ENCODE measurements around the gene SLC25A22. TPM values are rescaled to one million over a fixed set of nuclear protein-coding genes. Genes with fewer than 3 reads are reported as not detected.
A peak's percentile ranks its signal among the peaks of the same experiment; 100 is the strongest.

Gene SLC25A22
- polyA plus RNA-seq, 6 donors from 2014 or later: 6.8 to 9.4 (median 7.2) TPM

DNA sequence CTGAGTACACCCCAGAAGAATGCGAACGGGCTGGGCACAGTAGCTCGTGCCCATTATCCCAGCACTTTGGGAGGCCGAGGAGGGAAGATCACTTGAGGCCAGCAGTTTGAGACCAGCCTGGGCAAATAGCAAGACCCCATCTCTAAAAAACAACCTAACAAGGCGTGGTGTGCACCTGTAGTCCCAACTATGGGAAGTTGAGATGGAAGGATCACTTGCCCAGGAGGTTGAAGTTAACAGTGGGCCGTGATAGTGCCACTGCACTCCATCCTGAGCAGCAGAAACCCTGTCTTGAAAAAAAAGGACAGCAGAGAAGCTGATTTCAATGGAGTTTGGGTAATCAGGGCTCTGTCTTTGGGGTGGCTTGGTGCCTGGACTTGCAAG, 15.0 kb upstream of the SLC25A22 start:
- no peaks in the 10 kb centered on the region for H3K9me3 Mint-ChIP-seq
- H3K4me1 Mint-ChIP-seq: peaks cover 16 to 33% (median 29%) of the 10 kb centered on the region in 3 donors
- DNase-seq: no peak
- H3K4me3 Mint-ChIP-seq: peak overlapping the region in 1 of 8 donors; percentile 99
- no peaks in the 10 kb centered on the region for H3K27me3 Mint-ChIP-seq
- no peaks in the 10 kb centered on the region for H3K36me3 Mint-ChIP-seq
- H3K27ac Mint-ChIP-seq: peak overlapping the region in 2 of 6 donors; percentile 41 to 49
- no peak for ATAC-seq (ENCODE audit: low read depth in 2 of 2)

DNA sequence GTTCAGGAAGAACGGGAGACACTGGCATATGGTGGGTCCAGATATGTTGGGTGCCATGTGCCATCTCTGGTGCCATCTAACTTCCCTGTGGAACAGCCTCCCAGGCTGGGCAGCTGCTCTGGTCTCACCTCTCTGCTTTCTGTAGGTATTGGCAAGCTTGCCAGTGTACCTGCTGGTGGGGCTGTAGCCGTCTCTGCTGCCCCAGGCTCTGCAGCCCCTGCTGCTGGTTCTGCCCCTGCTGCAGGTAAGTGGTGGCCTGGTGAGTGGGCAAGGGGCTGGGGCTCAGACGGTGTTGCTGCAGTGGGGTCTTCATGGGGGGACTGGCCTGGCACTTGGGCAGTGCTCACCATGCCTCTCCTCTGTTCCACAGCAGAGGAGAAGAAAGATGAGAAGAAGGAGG, 14.3 kb upstream of the SLC25A22 start:
- no peak for ATAC-seq (ENCODE audit: low read depth in 2 of 2)
- no peaks in the 10 kb centered on the region for H3K36me3 Mint-ChIP-seq
- H3K27me3 Mint-ChIP-seq: no peaks in the 10 kb centered on the region
- H3K4me3 Mint-ChIP-seq: peak overlapping the region in 6 of 8 donors; percentile 45 to 99 (median 93)
- DNase-seq: no peak
- peaks cover 21 to 40% (median 34%) of the 10 kb centered on the region in 3 donors for H3K4me1 Mint-ChIP-seq
- peak overlapping the region in 1 of 6 donors; percentile 49 for H3K27ac Mint-ChIP-seq
- no peaks in the 10 kb centered on the region for H3K9me3 Mint-ChIP-seq

DNA sequence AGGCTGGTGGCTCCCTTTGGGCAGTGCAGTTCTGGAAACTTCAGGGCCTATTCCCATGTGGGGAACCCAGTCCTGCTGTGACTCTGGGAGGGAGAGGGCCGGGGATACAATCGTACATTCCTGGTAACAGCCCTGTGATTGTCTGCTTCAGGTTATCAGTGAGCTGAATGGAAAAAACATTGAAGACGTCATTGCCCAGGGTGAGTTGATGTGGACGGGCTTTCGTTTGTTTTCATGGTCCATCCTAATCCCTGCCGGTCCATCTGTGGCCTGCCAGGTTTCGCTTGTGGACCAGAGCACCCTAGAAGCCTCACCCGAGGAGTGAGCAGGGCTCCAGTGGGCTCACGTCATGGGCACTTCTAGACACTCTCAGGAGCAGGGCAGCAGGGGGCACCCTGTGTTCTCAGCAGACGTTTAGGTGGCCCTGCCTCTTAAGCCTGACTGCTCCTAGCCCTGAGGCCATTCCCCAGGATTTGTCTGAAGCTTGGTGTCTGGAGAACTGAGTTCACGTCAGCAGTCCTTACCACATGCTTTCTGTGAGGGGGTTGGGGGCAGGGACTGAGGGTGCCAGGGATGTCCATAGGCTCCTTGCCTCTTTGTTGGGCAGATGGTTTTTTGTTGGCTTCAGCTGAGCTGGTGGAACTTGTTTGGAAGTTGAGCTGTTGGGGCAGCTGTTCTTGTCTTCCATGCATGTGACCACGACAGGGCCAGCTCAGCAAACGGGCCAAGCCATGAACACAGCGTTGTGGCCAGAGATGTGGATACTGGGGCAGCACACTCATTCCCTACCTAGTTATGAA, 13.6 kb upstream of the SLC25A22 start:
- H3K9me3 Mint-ChIP-seq: no peaks in the 10 kb centered on the region
- H3K36me3 Mint-ChIP-seq: no peaks in the 10 kb centered on the region
- no peaks in the 10 kb centered on the region for H3K27me3 Mint-ChIP-seq
- peak overlapping the region; percentile 86 to 99 (median 94) for H3K4me3 Mint-ChIP-seq
- DNase-seq: no peak
- H3K4me1 Mint-ChIP-seq: peaks cover 21 to 40% (median 34%) of the 10 kb centered on the region in 3 donors
- no peak for ATAC-seq (ENCODE audit: low read depth in 2 of 2)
- peak overlapping the region in 4 of 6 donors; percentile 33 to 88 (median 50) for H3K27ac Mint-ChIP-seq

- DNase-seq (no peak), ATAC-seq (ENCODE audit: low read depth in 2 of 2) (peak; percentile 11 to 20)
- H3K27me3 Mint-ChIP-seq: no peaks in the 10 kb centered on the region
- H3K36me3 Mint-ChIP-seq: no peaks in the 10 kb centered on the region
- peak overlapping the region; percentile 86 to 99 (median 97) for H3K4me3 Mint-ChIP-seq
- peak overlapping the region; percentile 94 to 99 (median 99) for H3K27ac Mint-ChIP-seq
- H3K9me3 Mint-ChIP-seq: no peaks in the 10 kb centered on the region
- peaks cover 24 to 40% (median 39%) of the 10 kb centered on the region in 3 donors for H3K4me1 Mint-ChIP-seq
Observed at GRCh38 chr11:810040-810567, 12.0 kb upstream of the SLC25A22 start.

DNA sequence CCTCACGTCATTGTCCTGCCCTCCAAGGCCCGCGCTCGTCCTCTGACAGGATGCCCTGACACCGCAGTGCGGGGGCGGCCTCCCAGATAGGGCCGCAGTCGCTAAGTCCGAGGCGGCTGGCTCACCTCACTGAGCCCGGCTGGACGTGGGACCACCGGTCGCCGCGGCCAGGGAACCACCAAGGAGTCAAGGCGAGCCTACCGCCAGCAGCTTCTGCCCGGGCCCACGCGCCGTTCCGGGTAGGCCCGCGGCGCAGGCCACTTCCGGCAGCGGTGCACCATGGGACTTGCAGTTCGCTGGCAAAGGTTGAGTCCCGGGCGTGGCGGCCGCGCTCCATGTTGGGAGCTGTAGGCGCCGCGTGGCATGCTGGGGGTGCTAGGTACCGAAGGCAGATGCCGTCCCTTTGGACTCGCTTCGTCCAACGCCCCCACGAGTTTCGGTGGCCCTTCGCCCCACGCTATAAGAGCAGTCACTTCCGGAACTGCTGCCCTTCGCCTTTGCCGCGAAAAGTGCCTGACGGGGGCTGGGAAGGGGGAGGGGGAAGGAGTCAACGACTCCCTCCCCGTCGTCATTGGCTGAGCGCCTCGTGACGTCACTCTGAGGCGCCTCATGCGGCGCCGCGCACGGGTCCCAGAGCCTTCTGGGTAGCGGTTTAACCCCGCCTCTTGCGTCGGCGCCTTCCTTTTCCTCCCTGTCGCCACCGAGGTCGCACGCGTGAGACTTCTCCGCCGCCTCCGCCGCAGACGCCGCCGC, 11.4 kb upstream of the SLC25A22 start, which contains the start of gene RPLP2:
Gene RPLP2, plus strand, starts transcription at position 681 of the 753 bp plus-strand sequence. CDS start 268 bp downstream, outside the sequence.
- Mint-ChIP-seq H3K4me1 (peaks cover 24 to 42% (median 41%) of the 10 kb centered on the region in 3 donors), H3K36me3 (no peaks in the 10 kb centered on the region), H3K4me3 (peak within 1 kb of the TSS; percentile 86 to 99 (median 97)), H3K27me3 (no peaks in the 10 kb centered on the region), H3K9me3 (no peaks in the 10 kb centered on the region), H3K27ac (peak within 1 kb of the TSS; percentile 94 to 99 (median 99))
- ATAC-seq (ENCODE audit: low read depth in 2 of 2): peak; percentile 83
- peak; percentile 97 for DNase-seq

- no peak for DNase-seq
- Mint-ChIP-seq H3K27me3 (no peaks in the 10 kb centered on the region), H3K9me3 (no peaks in the 10 kb centered on the region), H3K27ac (peak overlapping the region; percentile 92 to 99 (median 98)), H3K4me1 (peaks cover 22 to 48% (median 43%) of the 10 kb centered on the region in 3 donors), H3K4me3 (peak overlapping the region; percentile 86 to 99 (median 97)), H3K36me3 (no peaks in the 10 kb centered on the region)
- ATAC-seq (ENCODE audit: low read depth in 2 of 2): no peak
Observed at GRCh38 chr11:808427-809286, 10.6 kb upstream of the SLC25A22 start.

GRCh38 chr11:804599-804964, 6.5 kb upstream of the SLC25A22 start:
- H3K4me3 Mint-ChIP-seq: peak overlapping the region; percentile 78 to 87 (median 83)
- peak overlapping the region in 2 of 6 donors; percentile 50 to 87 for H3K27ac Mint-ChIP-seq
- no peaks in the 10 kb centered on the region for H3K36me3 Mint-ChIP-seq
- no peaks in the 10 kb centered on the region for H3K9me3 Mint-ChIP-seq
- H3K27me3 Mint-ChIP-seq: no peaks in the 10 kb centered on the region
- DNase-seq: no peak
- ATAC-seq (ENCODE audit: low read depth in 2 of 2): no peak
- H3K4me1 Mint-ChIP-seq: peaks cover 12 to 26% (median 19%) of the 10 kb centered on the region in 3 donors

DNA sequence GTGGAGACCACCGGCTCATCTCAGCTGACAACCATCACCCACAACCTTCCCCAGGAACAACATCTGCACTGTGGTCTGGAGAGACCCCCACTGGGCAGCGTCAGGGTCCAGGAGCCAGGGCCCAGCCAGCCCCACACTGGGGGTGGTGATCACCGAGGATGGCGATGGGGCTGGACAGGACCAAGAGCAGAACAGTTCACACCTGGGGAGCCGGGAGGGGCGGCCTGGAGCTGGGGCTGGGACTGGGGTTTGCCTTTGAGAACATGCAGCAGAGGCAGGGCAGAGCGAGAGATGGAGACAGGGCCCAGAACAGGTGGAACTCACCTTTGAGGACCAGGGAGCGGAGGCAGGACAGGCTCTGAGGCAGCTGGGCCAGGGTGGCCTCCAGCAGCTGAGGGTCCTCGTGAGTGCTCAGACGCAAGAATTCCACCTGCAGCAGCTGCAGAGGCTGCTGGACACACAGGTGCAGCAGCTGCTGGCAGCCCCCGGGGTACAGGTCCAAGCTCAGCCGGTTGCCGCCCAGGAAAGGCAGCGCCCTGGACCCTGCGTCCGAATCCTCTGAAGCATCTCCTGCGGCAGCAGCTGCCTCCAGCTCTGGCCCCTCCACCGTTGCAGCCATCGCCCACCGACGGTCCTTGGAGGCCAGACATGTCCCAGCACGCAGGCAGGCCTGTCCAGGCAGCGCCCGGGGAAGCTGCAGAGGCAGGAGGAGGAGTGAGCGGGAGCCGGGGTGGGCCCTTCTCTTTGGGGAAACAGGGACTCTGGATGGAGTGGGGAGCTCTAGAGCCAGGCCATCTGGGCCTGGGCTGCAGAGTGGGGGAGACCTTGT, 5.9 kb upstream of the SLC25A22 start:
- Mint-ChIP-seq H3K36me3 (no peaks in the 10 kb centered on the region), H3K27me3 (no peaks in the 10 kb centered on the region), H3K4me1 (peaks cover 11 to 25% (median 19%) of the 10 kb centered on the region in 3 donors), H3K9me3 (no peaks in the 10 kb centered on the region), H3K4me3 (peak overlapping the region; percentile 68 to 87 (median 80)), H3K27ac (peak overlapping the region in 3 of 6 donors; percentile 50 to 87 (median 74))
- DNase-seq (no peak), ATAC-seq (ENCODE audit: low read depth in 2 of 2) (no peak)

DNA sequence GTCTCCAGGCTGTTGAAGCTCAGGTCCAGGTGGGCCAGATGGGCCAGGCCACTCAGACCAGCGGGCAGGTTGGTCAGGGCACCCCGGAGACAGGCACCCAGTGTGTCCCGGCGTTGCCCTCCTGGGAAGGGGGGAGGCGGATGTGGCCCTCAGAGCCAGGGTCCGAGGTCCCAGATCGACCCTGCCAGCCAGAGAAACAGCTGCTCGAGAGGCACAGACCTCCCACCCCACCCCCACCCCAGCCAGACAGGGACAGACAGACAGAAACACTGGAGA, 5.3 kb upstream of the SLC25A22 start:
- Mint-ChIP-seq H3K4me3 (peak overlapping the region in 5 of 8 donors; percentile 51 to 79 (median 78)), H3K4me1 (peaks cover 8 to 20% (median 14%) of the 10 kb centered on the region in 3 donors), H3K36me3 (no peaks in the 10 kb centered on the region)

DNA sequence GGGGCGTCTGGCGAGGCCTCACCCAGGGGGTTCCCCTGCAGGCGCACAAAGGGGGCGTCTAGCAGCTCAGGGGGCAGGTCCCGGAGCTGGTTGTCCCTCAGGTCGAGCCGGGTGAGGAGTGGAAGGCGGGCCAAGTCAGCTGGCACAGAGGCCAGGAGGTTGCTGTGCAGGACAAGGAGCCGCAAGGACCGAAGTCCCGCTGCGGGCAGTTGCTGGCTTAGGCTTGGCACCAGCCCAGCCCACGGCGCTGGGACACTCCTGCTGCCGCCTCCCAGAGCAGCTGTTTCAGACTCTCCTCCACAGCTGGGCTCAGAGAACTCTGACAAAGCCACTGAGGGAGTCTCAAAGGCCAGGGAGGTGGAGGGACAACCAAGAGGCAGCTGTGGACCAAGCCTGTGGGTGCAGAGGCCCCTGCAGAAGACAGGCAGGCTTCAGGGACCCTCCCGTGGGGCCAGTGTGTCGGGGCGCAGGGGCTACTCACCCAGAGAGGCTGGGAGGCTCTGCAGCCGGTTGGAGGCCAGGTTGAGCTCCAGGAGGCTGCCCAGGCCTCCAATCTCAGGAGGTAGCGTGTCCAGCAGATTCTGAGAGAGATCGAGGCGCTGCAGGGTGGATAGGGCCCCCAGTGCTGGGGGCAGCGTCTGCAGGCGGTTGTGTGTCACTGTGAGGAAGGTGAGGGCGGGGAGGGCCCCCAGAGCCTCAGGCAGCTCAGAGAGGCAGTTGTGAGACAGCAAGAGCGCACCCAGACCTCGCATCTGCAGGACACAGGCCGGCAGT, 4.8 kb upstream of the SLC25A22 start:
- H3K4me1 Mint-ChIP-seq: peaks cover 6 to 17% (median 10%) of the 10 kb centered on the region in 3 donors
- no peaks in the 10 kb centered on the region for H3K36me3 Mint-ChIP-seq
- no peaks in the 10 kb centered on the region for H3K27me3 Mint-ChIP-seq
- ATAC-seq (ENCODE audit: low read depth in 2 of 2): no peak
- H3K27ac Mint-ChIP-seq: peak overlapping the region in 1 of 6 donors; percentile 47
- DNase-seq: no peak
- H3K9me3 Mint-ChIP-seq: no peaks in the 10 kb centered on the region
- peak overlapping the region in 4 of 8 donors; percentile 15 to 79 (median 54) for H3K4me3 Mint-ChIP-seq

More for the DNA sequence above, 5.3 kb upstream of the SLC25A22 start:
- no peak overlapping the region for H3K27ac Mint-ChIP-seq
- H3K27me3 Mint-ChIP-seq: no peaks in the 10 kb centered on the region
- H3K9me3 Mint-ChIP-seq: no peaks in the 10 kb centered on the region
- no peak for ATAC-seq (ENCODE audit: low read depth in 2 of 2)
- no peak for DNase-seq

DNA sequence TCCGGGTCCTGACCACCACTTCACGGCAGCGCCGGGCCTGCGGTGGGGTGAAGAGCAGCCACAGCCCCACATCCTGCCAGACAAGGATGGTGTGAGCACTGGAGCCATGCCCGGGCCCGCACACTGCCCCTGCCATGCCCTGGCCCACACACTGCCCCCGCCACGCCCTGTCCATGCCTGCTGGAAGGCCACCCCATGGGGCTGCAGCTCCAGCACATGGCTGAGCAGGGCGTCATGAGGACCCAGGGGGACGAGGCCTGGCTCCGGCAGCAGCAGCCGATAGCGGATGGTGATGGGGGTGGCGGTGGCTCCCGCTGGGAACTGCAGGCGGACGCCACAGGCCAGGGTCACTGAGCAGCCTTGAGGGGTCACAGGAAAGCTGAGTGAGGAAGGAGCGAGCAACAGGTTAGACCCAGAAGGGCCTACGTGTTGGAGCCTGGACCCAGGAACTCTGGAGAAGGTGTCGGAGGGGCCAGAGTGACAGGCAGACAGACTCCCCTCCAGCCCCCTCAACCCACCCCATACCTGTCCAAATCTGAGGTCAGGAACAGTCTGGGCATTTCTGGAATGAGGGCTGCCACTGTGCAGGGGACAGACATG, 4.0 kb upstream of the SLC25A22 start:
- Mint-ChIP-seq H3K27ac (no peak overlapping the region), H3K4me1 (peaks cover 6 to 14% (median 8%) of the 10 kb centered on the region in 3 donors), H3K9me3 (no peaks in the 10 kb centered on the region), H3K36me3 (no peaks in the 10 kb centered on the region), H3K27me3 (no peaks in the 10 kb centered on the region), H3K4me3 (peak overlapping the region in 1 of 8 donors; percentile 16)
- DNase-seq: no peak
- no peak for ATAC-seq (ENCODE audit: low read depth in 2 of 2)
